Small intestine (tissue), 16 donors: ENCODE measurements around the gene WDR77. TPM values are rescaled to one million over a fixed set of nuclear protein-coding genes. Genes with fewer than 3 reads are reported as not detected.

Experiments
- DNase-seq, 2 donors: peaks; one replicate each; pipeline versions ENCODE4 v3.0.0 to v3.0.0-alpha.2; 2013
- FAIRE-seq: peaks from 2 replicates; lab custom pipeline; 2012; peaks lifted over from hg19 to GRCh38; lab: Jason Lieb, UNC
- H3K27ac ChIP-seq, 3 donors: one replicate each; pipeline ENCODE4 v1.5.1; 2013; ENCODE audit warnings: low read length in 2 of 3, mild to moderate bottlenecking in 2 of 3, control low read depth in 1 of 3, inconsistent platforms in 1 of 3, low read depth in 1 of 3, moderate library complexity in 1 of 3
- H3K27me3 ChIP-seq, 3 donors: one replicate each; pipeline ENCODE4 v1.6.1; 2013; ENCODE audit warnings: low read length in 3 of 3, inconsistent platforms in 1 of 3; ENCODE audit not compliant: control insufficient read depth in 3 of 3, insufficient read depth in 3 of 3
- H3K36me3 ChIP-seq, 3 donors: one replicate each; pipeline ENCODE4 v1.6.1; 2013; ENCODE audit warnings: low read length in 3 of 3, inconsistent platforms in 1 of 3, low read depth in 1 of 3, mild to moderate bottlenecking in 1 of 3, moderate library complexity in 1 of 3; ENCODE audit not compliant: control insufficient read depth in 3 of 3, insufficient read depth in 2 of 3
- H3K4me1 ChIP-seq, 3 donors: one replicate each; pipeline ENCODE4 v1.6.1; 2013; ENCODE audit warnings: low read length in 2 of 3, inconsistent platforms in 1 of 3, low read depth in 1 of 3, mild to moderate bottlenecking in 1 of 3, moderate library complexity in 1 of 3; ENCODE audit not compliant: control insufficient read depth in 3 of 3, insufficient read depth in 2 of 3
- H3K4me3 ChIP-seq, 3 donors: one replicate each; pipeline ENCODE4 v1.5.1; 2013; ENCODE audit warnings: low read length in 3 of 3, control low read depth in 1 of 3, inconsistent platforms in 1 of 3, low read depth in 1 of 3, mild to moderate bottlenecking in 1 of 3, moderate library complexity in 1 of 3
- H3K9me3 ChIP-seq, 2 donors: one replicate each; pipeline ENCODE4 v1.6.1; 2013; ENCODE audit warnings: low read depth in 1 of 2, low read length in 1 of 2; ENCODE audit not compliant: control insufficient read depth in 2 of 2, insufficient read depth in 1 of 2
- WGBS, 3 donors: extraction: QIAGEN DNeasy Blood & Tissue Kit; methylation state at CpG; one replicate each; pipeline ENCODE4 v1.1.7; 2013; 5-methylcytosine and 5-hydroxymethylcytosine counted together
- long read RNA-seq, 10 donors: transcript quantifications; one replicate each; lab custom pipeline, GENCODE V29; 2026
- polyA plus RNA-seq, 4 donors: library from polyadenylated mRNA; stranded (reverse) in 3 of 4; unstranded in 1 of 4; fragments of 200-250 nt in 3 of 4; fragments of 120-200 nt in 1 of 4; gene quantifications; one replicate each; pipeline versions ENCODE4 v1.2.1 to v1.2.3, GENCODE V29; 2013
- donor health status: healthy with polysubstance abuse.
- donor health status: control.
- donor health status: control.
- donor health status: Bipolar disorder and iron deficiency.
- donor health status: healthy.

Gene WDR77
- 10 to 100 TPM; 11.0 to 30.1 (median 21.7) TPM for polyA plus RNA-seq
- long read RNA-seq, donor 1, result 0 reads
- long read RNA-seq, donor 2, transcript WDR77-201 (10 exons, 2,576 nt), result major isoform, 11 of 11 reads
- long read RNA-seq, donor 2, partial matches to known transcripts, result 0 of 11 reads
- long read RNA-seq, donor 2, other reads (novel, unspliced or antisense), result 0 of 11 reads
- long read RNA-seq, donor 3, transcript WDR77-201 (10 exons, 2,576 nt), result major isoform, 9 of 19 reads
- long read RNA-seq, donor 3, partial matches to known transcripts, result 10 of 19 reads
- long read RNA-seq, donor 3, other reads (novel, unspliced or antisense), result 0 of 19 reads
- long read RNA-seq, donor 4, partial matches to known transcripts, result 0 of 1 reads
- long read RNA-seq, donor 4, other reads (novel, unspliced or antisense), result 0 of 1 reads
- long read RNA-seq, donor 5, transcript WDR77-201 (10 exons, 2,576 nt), result major isoform, 5 of 5 reads
- long read RNA-seq, donor 5, partial matches to known transcripts, result 0 of 5 reads
- long read RNA-seq, donor 5, other reads (novel, unspliced or antisense), result 0 of 5 reads
- long read RNA-seq, donor 6, transcript WDR77-201 (10 exons, 2,576 nt), result major isoform, 13 of 401 reads
- long read RNA-seq, donor 6, partial matches to known transcripts, result 388 of 401 reads
- long read RNA-seq, donor 6, other reads (novel, unspliced or antisense), result 0 of 401 reads
- long read RNA-seq, donor 7, result 0 reads
- long read RNA-seq, donor 8, partial matches to known transcripts, result 0 of 2 reads
- long read RNA-seq, donor 8, other reads (novel, unspliced or antisense), result 0 of 2 reads
- long read RNA-seq, donor 9, partial matches to known transcripts, result 0 of 3 reads
- long read RNA-seq, donor 9, other reads (novel, unspliced or antisense), result 0 of 3 reads
- long read RNA-seq, donor 10, transcript WDR77-201 (10 exons, 2,576 nt), result major isoform, 15 of 20 reads
- long read RNA-seq, donor 10, partial matches to known transcripts, result 5 of 20 reads
- long read RNA-seq, donor 10, other reads (novel, unspliced or antisense), result 0 of 20 reads

DNA sequence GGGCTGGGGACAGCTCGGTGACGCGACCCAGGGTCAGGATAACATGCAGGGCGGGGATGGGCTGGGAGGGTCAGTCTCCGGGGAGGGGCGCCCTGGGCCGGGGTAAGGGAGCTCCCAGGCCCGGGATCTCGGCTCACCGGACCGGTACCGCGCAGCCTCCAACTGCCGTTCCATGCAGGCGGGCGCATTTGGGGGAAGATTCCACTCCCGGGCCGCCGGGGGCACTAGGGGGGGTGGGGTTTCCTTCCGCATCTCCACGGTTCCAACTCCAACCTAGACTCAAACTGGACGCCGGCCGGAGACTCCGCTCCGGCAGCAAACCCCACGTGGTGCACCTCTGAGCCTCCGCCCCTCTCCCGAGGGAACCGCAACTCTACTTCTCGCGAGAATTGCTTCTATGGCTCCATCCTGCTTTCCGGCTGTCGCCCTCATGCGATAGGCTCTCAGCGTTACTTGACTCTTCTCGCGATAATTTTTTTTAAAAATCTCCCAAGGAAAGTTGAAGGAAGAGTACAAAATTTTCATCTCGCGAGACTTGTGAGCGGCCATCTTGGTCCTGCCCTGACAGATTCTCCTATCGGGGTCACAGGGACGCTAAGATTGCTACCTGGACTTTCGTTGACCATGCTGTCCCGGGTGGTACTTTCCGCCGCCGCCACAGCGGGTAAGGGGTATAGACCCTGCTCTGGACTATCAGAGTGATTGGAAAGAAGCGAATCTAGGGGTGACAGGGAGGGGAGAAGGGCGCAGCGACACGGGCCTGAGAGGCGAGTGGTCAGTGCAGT is at the start of gene WDR77, which contains the start of gene ATP5PB:
Gene WDR77, minus strand, starts transcription at position 339 of the 785 bp plus-strand sequence. Its CDS starts 87 bp downstream, at position 252.
Gene ATP5PB, plus strand, starts transcription at position 547 of the 785 bp plus-strand sequence. Its CDS starts 78 bp downstream, at position 625.
- peak within 1 kb of the TSS; percentile 69 to 82 (median 76) for H3K27ac ChIP-seq
- DNase-seq, result peak; percentile 98 to 99
- no peaks in the 10 kb centered on the region for H3K27me3 ChIP-seq
- FAIRE-seq, result peak; percentile 59
- 0 to 1% (median 1%) methylated on average over 47 to 54 of the region's 54 CpGs for WGBS, 3 donors
- peaks cover 0 to 8% (median 3%) of the 10 kb centered on the region in 3 donors for H3K36me3 ChIP-seq
- peaks cover 4 to 20% (median 18%) of the 10 kb centered on the region in 3 donors for H3K4me1 ChIP-seq
- peak within 1 kb of the TSS; percentile 74 to 82 (median 81) for H3K4me3 ChIP-seq
- H3K9me3 ChIP-seq, result no peaks in the 10 kb centered on the region

- Histone ChIP-seq H3K36me3 (no peaks in the 10 kb centered on the region), H3K9me3 (no peaks in the 10 kb centered on the region), H3K4me1 (no peaks in the 10 kb centered on the region), H3K27me3 (no peaks in the 10 kb centered on the region), H3K4me3 (no peak overlapping the region), H3K27ac (no peak overlapping the region)
- 59 to 74% (median 69%) methylated on average over 5 of the region's 5 CpGs for WGBS, 3 donors
- no peak for DNase-seq
- no peak for FAIRE-seq
Observed at GRCh38 chr1:111497592-111497991, 48.5 kb upstream of the WDR77 start.

DNA sequence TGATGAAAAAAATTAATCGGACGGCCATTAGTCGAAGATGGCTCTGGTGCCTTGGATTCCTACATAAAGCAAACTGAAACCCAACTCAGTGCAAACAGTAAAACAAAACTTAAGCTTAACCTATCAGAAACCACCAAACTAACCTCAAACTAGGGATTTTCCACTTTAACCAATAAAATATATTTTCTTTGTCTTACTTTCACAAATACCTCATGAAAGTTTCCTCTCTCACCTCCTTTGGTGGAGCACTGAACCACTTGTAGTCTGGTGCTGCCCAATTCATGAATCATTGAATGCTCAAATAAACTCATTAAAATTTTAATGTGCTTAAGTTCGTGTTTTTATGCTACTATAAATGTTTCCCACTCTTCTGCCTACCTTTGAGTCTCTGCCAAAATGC is 47.3 kb upstream of the WDR77 start:
- Histone ChIP-seq H3K27me3 (no peaks in the 10 kb centered on the region), H3K27ac (no peak overlapping the region), H3K9me3 (no peaks in the 10 kb centered on the region), H3K36me3 (no peaks in the 10 kb centered on the region), H3K4me1 (no peaks in the 10 kb centered on the region), H3K4me3 (no peak overlapping the region)
- 73 to 77% (median 75%) methylated on average over 4 of the region's 4 CpGs for WGBS, 3 donors
- DNase-seq (no peak), FAIRE-seq (no peak)

DNA sequence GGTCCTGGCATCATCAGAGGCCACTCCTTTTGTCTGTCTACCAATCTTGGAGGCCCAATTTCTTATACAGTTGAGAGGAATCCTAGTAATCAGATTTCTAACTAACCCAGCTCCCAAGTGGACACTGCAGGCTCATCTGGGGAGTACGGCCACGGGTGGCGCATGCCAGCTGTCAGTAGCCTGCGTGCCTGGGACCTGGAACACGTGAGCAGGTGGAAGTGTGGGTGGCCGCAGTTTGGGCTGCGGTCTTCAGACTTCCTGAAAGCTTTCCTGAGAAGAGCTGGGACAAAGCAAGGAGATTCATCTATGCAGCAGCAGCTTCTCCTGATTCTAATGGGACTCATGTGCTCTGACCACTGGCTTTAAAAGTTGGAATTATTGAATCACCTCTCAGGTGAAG is 42.0 kb upstream of the WDR77 start:
- FAIRE-seq, result no peak
- H3K27me3 ChIP-seq, result no peaks in the 10 kb centered on the region
- H3K9me3 ChIP-seq, result no peaks in the 10 kb centered on the region
- no peak overlapping the region for H3K4me3 ChIP-seq
- H3K36me3 ChIP-seq, result no peaks in the 10 kb centered on the region
- no peaks in the 10 kb centered on the region for H3K4me1 ChIP-seq
- H3K27ac ChIP-seq, result peak overlapping the region in 1 of 3 donors; percentile 76
- 89 to 92% (median 90%) methylated on average over 7 of the region's 7 CpGs for WGBS, 3 donors
- DNase-seq, result no peak

- no peak for FAIRE-seq
- H3K27ac ChIP-seq, result peak overlapping the region in 1 of 3 donors; percentile 76
Observed at GRCh38 chr1:111490220-111490619, 41.2 kb upstream of the WDR77 start.

GRCh38 chr1:111489604-111490003 is 40.5 kb upstream of the WDR77 start:
- H3K36me3 ChIP-seq, result no peaks in the 10 kb centered on the region
- no peaks in the 10 kb centered on the region for H3K27me3 ChIP-seq
- H3K27ac ChIP-seq, result peak overlapping the region in 1 of 3 donors; percentile 59
- FAIRE-seq (no peak), DNase-seq (no peak)
- WGBS, 3 donors, result 75 to 84% (median 83%) methylated on average over 4 of the region's 4 CpGs
- H3K9me3 ChIP-seq, result no peaks in the 10 kb centered on the region
- no peak overlapping the region for H3K4me3 ChIP-seq
- no peaks in the 10 kb centered on the region for H3K4me1 ChIP-seq

More at GRCh38 chr1:111490220-111490619, 41.2 kb upstream of the WDR77 start:
- Histone ChIP-seq H3K4me3 (no peak overlapping the region), H3K9me3 (no peaks in the 10 kb centered on the region), H3K27me3 (no peaks in the 10 kb centered on the region), H3K36me3 (no peaks in the 10 kb centered on the region), H3K4me1 (no peaks in the 10 kb centered on the region)
- 87 to 92% (median 91%) methylated on average over 4 of the region's 4 CpGs for WGBS, 3 donors
- no peak for DNase-seq

GRCh38 chr1:111488669-111489068 is 39.6 kb upstream of the WDR77 start:
- DNase-seq, result no peak
- Histone ChIP-seq H3K27ac (peak overlapping the region in 1 of 3 donors; percentile 26), H3K27me3 (no peaks in the 10 kb centered on the region), H3K36me3 (no peaks in the 10 kb centered on the region), H3K4me3 (no peak overlapping the region), H3K4me1 (no peaks in the 10 kb centered on the region), H3K9me3 (no peaks in the 10 kb centered on the region)
- WGBS, 3 donors, result 94 to 95% (median 94%) methylated on average over 9 of the region's 9 CpGs
- no peak for FAIRE-seq
